GM18867 (cell line): ENCODE results near the gene ALDOA.
A peak's percentile ranks its signal among the peaks of the same experiment; 100 is the strongest.

Source experiments
- ATAC-seq: cut with Tn5 transposase; IDR thresholded peaks from one replicate; pipeline ENCODE4 v1.9.1; 2021; ENCODE audit warnings: mild to moderate bottlenecking, moderate library complexity; ENCODE audit not compliant: unreplicated experiment

The ALDOA gene

GRCh38 chr16:30088832-30089624 lies 23.5 kb downstream of the ALDOA start:
- no peak for ATAC-seq

GRCh38 chr16:30090610-30091331 lies 25.2 kb downstream of the ALDOA start:
- ATAC-seq, result no peak

GRCh38 chr16:30091474-30092372 lies 26.2 kb downstream of the ALDOA start, which contains the start of gene TBX6:
Gene TBX6 (minus strand): TSS chr16:30091924. CDS start chr16:30091193, 731 bp downstream.
- ATAC-seq, result peak; percentile 61

GRCh38 chr16:30092373-30093010 lies 26.9 kb downstream of the ALDOA start:
- ATAC-seq, result peak; percentile 39

- no peak for ATAC-seq
Observed at GRCh38 chr16:30094541-30095165, 29.1 kb downstream of the ALDOA start.

GRCh38 chr16:30095166-30096078 lies 29.9 kb downstream of the ALDOA start:
- peak; percentile 1 for ATAC-seq

- ATAC-seq, result peak; percentile 59
Observed at GRCh38 chr16:30096105-30096861, 30.7 kb downstream of the ALDOA start, which contains the start of gene YPEL3. Gene YPEL3 (minus strand): TSS chr16:30096213. CDS start chr16:30095482, 731 bp downstream.

GRCh38 chr16:30096862-30097563 lies 31.5 kb downstream of the ALDOA start:
- no peak for ATAC-seq

- no peak for ATAC-seq
Observed at GRCh38 chr16:30104090-30104489, 38.5 kb downstream of the ALDOA start.

- no peak for ATAC-seq
Observed at GRCh38 chr16:30104492-30104891, 38.9 kb downstream of the ALDOA start.

GRCh38 chr16:30108059-30108850 lies 42.7 kb downstream of the ALDOA start:
- no peak for ATAC-seq

GRCh38 chr16:30110661-30111060 lies 45.1 kb downstream of the ALDOA start:
- ATAC-seq, result no peak

GRCh38 chr16:30112197-30113030 lies 46.9 kb downstream of the ALDOA start:
- no peak for ATAC-seq

GRCh38 chr16:30113031-30113710 lies 47.6 kb downstream of the ALDOA start, which contains the start of gene GDPD3:
Gene GDPD3 (minus strand): TSS chr16:30113537. CDS start chr16:30113478, 59 bp downstream.
- ATAC-seq, result no peak

GRCh38 chr16:30113711-30114333 lies 48.3 kb downstream of the ALDOA start:
- ATAC-seq, result no peak
